Activated T-helper 1 cell treated with Interleukin-2 at 50 U/mL for 16 hours (primary cell): ENCODE results near the gene OR52D1.

Source experiments
- DNase-seq: peaks from one replicate; pipeline ENCODE4 v3.0.0-alpha.2; 2020; ENCODE audit warnings: low read depth

Gene OR52D1

DNA sequence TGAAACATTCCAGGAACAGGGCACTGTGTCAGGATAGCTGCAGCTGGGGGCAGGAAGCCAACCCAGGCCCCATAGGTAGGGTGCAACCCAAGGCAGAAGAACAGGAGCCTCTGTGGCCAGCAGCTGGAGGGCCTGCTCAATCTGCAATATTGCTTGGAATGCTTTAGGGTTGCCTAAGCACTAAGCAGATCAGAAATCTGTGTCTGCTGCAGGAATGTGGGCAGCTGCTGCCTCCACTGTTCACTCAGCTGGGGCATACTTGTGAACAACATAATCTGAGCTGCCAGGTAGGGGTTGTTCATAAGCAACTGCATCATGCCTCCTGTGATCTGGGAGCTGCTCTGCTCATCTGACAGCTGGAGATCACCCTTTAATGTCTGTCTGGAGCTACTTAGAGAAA, 26.4 kb downstream of the OR52D1 start:
- DNase-seq, result no peak

DNA sequence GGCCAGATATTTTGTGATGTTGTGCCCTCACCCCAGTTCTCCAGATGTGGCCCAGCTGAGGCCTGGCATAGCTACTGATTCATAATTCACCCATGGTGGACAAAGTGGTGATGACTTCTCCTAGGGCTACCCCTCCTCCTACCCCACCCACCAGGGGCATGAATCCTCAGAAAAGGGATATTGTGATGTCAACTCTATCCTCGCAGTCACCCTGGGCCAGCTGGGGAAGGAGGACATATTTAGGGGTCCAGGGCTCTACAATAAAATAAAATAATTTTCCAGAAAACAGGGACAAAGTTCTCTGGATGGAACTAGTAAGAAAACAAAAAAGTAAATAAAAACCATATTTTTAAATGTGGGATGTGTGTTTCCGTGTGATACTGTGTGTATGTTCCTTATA, 28.1 kb downstream of the OR52D1 start, which contains the start of gene UBQLNL:
Gene UBQLNL (minus strand): TSS at position 101 of the 400 bp plus-strand sequence. CDS start 258 bp downstream, outside the sequence.
- no peak for DNase-seq

DNA sequence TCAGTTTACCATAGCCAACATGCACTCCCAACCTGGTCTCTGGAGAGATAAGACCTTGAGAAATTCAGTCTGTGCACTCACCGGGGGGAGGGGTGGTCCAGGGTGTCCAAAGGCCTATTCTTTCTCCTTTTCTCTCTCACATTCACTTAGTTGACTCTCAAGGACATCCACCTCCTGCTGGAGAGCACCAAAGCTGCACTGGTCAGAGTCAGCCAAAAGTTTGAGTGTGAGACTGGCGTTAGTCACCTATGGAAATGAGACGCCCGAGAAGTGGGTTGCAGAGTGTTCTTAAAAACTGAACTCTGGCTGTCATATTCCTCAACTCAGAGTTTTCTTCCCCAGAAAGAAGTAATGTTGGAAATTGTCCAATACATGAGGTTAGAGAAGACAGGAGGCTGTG, 33.1 kb downstream of the OR52D1 start:
- DNase-seq, result no peak

DNA sequence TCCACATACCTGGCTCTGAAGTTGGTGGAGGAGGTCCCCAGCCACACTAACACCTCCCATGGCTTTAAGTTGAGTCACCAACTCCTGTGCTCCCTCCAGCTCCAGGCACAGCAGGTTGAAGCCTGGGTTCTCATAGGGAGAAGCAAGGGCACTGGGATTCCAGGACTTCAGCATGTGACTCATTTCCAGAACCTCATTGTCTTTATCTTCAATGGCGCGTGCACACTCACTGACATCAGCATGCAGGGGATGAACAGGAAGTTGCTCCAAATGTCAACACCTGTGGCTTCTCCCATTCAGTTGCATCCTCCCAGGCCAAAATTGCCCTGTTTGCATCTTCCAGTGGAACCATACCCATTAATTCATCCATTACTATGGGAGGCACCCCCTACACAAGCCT, 33.8 kb downstream of the OR52D1 start:
- DNase-seq, result no peak

DNA sequence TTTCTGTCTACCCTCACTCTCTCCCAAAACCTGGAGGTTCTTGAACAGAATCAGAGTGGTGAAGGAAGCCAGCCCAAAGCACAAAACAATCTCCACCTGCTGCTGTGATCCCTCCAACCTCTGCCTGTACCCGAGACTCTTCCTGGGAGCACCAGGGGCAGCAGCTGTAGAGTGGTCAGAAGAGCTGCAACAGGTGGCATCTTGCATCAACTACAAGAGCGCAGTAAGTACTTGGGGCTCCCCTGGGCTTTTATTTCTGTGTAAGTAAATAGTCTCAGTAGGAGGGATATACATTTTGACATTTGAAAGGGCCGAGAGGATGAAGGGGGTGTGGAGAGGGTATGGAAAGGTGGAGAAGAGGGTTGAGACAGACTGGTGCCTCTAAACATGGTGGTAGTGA, 36.3 kb downstream of the OR52D1 start:
- DNase-seq, result no peak

DNA sequence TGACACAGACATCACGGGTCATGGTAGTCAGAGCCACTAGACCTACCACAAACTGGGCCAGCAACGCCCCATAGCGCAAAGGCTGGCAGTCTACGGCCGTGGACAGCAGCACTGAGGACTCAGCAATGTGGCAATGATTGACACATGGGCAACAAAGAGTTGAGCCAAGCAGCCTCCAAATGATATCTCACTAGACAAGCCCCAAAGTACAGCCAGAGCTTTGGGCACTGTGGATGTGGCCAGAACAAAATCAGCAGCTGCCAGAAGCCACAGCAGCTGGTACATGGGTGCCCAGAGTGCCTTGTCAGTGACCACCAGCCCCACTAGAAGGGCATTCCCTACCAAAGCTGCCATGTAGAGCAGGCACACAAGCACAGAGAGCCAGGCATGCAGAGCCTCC, 39.2 kb downstream of the OR52D1 start:
- no peak for DNase-seq

DNA sequence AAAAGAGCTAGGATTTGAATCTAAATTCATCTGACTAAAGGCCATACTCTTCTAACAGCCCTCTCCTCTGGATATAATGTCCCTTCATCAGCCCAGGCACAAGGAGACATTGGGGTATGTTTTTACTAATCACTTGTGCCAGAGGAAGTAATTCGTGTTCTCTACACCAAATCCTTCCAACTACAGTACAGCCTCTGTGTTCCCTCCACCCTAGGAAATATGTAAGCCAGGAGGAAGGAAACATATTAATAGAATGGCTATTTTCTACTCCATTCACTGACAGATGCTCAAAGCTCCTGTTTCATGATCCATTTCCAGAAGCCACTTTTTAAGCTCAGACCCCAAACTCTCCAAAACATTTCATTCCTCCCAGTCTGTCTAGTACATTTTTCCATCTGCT, 40.0 kb downstream of the OR52D1 start:
- DNase-seq, result no peak

DNA sequence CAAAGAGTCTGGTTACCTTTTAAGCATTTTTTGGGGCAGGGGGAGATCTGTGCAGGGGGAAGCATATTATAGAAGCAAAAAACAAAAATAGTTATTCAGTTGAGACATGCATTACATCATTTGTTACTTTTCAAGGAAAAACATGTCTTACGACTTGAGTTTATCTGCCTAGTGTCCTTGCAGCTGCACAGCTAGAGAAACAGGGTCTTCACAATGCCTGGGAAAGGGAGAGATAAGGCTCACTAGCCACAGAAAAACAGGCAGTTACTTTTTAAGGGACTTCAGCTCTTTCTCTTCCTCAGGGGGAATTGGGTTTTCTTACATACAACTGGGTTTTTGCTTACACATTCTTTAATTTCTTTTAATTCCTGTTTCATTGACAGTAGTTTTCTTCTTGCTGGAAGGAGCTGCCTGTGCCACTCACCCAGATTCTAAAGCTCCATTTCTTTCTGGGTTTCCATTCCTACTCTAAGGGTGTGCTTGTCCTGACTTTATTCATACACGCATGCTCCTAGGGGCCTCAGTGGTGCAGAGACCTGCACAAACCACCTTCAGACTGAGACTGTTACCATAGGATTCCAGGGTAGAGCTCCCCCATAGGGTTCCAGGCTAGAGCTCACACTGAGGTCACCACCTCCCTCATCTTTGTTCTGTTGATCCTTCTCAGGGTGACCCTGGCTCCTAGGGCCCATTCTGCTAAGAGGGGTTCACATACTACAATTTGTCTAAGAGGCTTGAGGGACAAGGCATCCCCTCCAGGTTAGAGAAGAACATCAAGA, 42.8 kb downstream of the OR52D1 start:
- no peak for DNase-seq

DNA sequence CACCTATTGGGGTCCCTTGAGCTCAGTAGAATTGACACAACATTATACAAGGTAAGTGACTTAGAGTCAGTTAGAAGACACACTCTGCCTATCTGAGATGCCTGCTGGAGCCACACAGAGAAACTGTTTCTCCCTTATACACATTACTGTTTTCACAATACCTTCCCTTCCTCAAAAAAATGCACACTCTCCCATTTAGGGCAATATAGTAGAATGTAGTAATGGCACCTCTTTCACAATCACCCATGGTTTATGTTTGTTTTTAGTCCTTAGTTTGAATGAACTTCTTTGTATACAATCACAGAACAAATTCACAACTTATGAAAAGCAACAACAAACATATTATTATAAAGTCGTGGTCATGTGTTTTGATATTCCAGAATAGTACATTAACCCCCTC, 45.6 kb downstream of the OR52D1 start:
- DNase-seq, result no peak

DNA sequence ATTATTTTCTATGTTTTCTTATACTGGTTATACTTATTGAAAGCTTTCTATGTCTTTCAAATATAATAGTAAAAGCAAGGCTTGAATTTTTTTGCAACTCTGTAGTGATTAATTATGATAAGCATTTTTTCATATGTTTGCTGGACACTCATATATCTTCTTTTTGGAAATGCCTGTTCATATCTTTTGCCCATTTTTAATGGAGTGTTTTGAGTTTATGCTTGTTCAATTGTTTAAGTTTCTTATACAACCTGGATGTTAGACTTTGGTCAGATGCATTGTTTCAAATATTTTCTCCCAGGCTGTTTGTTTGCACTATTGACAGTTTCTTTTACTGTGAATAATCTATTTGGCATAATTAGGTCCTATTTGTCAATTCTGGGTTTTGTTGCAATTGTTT, 48.0 kb downstream of the OR52D1 start:
- DNase-seq, result no peak
